Urinary bladder (tissue), 2 donors: ENCODE results near the gene CCDC120. TPM values are rescaled to one million over a fixed set of nuclear protein-coding genes. Genes with fewer than 3 reads are reported as not detected.

Experiments
- polyA plus RNA-seq: library from polyadenylated mRNA; stranded (reverse); fragments of 200-250 nt; gene quantifications from one replicate; pipeline ENCODE4 v1.2.3, GENCODE V29; 2013
- small RNA-seq: library from RNA; depleted of rRNA; stranded (forward); fragments of <200 nt; gene quantifications from one replicate; pipeline ENCODE3, GENCODE V24; 2014
- total RNA-seq: library from RNA; depleted of rRNA; stranded (reverse); fragments of >200 nt; gene quantifications from one replicate; pipeline ENCODE4 v1.2.3, GENCODE V29; 2014
- donor health status: healthy.

Gene CCDC120
- total and polyA plus RNA-seq, 2 donors, result 2.7 to 4.5 TPM

Small RNA genes lying within 50 kb of the gene (small RNA-seq; reads per million reads assigned to genes)
- not detected for gene RNU4-52P

Other genes starting within 250 kb of the CCDC120 start
- not detected for gene ERAS, start 232.5 kb upstream of the CCDC120 start, total RNA-seq
- 0.10 TPM for gene ERAS, start 232.5 kb upstream of the CCDC120 start, polyA plus RNA-seq
- 1.1 TPM for gene PCSK1N, start 223.4 kb upstream of the CCDC120 start, total RNA-seq
- gene PCSK1N, start 223.4 kb upstream of the CCDC120 start, polyA plus RNA-seq, result 6.9 TPM
- gene TIMM17B, start 161.2 kb upstream of the CCDC120 start, total RNA-seq, result 15.0 TPM
- 54.4 TPM for gene TIMM17B, start 161.2 kb upstream of the CCDC120 start, polyA plus RNA-seq
- gene PQBP1, start 161.1 kb upstream of the CCDC120 start, total RNA-seq, result 13.9 TPM
- 102 TPM for gene PQBP1, start 161.1 kb upstream of the CCDC120 start, polyA plus RNA-seq
- gene SLC35A2, start 147.4 kb upstream of the CCDC120 start, total RNA-seq, result 10.5 TPM
- gene SLC35A2, start 147.4 kb upstream of the CCDC120 start, polyA plus RNA-seq, result 18.9 TPM
- 4.0 TPM for gene PIM2, start 140.0 kb upstream of the CCDC120 start, total RNA-seq
- gene PIM2, start 140.0 kb upstream of the CCDC120 start, polyA plus RNA-seq, result 8.4 TPM
- 21.3 TPM for gene OTUD5, start 101.4 kb upstream of the CCDC120 start, total RNA-seq
- 48.9 TPM for gene OTUD5, start 101.4 kb upstream of the CCDC120 start, polyA plus RNA-seq
- 2.4 TPM for gene KCND1, start 87.2 kb upstream of the CCDC120 start, total RNA-seq
- 3.3 TPM for gene KCND1, start 87.2 kb upstream of the CCDC120 start, polyA plus RNA-seq
- gene GRIPAP1, start 56.7 kb upstream of the CCDC120 start, total RNA-seq, result 16.1 TPM
- 27.9 TPM for gene GRIPAP1, start 56.7 kb upstream of the CCDC120 start, polyA plus RNA-seq
- gene TFE3, start 15.6 kb upstream of the CCDC120 start, total RNA-seq, result 11.7 TPM
- 63.5 TPM for gene TFE3, start 15.6 kb upstream of the CCDC120 start, polyA plus RNA-seq
- 4.3 TPM for gene PRAF2, start 15.0 kb downstream of the CCDC120 start, total RNA-seq
- 44.0 TPM for gene PRAF2, start 15.0 kb downstream of the CCDC120 start, polyA plus RNA-seq
- 36.3 TPM for gene WDR45, start 20.9 kb downstream of the CCDC120 start, total RNA-seq
- gene WDR45, start 20.9 kb downstream of the CCDC120 start, polyA plus RNA-seq, result 77.5 TPM
- gene GPKOW, start 64.7 kb downstream of the CCDC120 start, total RNA-seq, result 15.1 TPM
- gene GPKOW, start 64.7 kb downstream of the CCDC120 start, polyA plus RNA-seq, result 27.2 TPM
- gene MAGIX, start 103.8 kb downstream of the CCDC120 start, total RNA-seq, result 1.9 TPM
- 4.0 TPM for gene MAGIX, start 103.8 kb downstream of the CCDC120 start, polyA plus RNA-seq
- 18.2 TPM for gene PLP2, start 112.9 kb downstream of the CCDC120 start, total RNA-seq
- 299 TPM for gene PLP2, start 112.9 kb downstream of the CCDC120 start, polyA plus RNA-seq
- 4.7 TPM for gene PRICKLE3, start 127.4 kb downstream of the CCDC120 start, total RNA-seq
- gene PRICKLE3, start 127.4 kb downstream of the CCDC120 start, polyA plus RNA-seq, result 15.2 TPM
- 4.7 TPM for gene SYP, start 141.2 kb downstream of the CCDC120 start, total RNA-seq
- gene SYP, start 141.2 kb downstream of the CCDC120 start, polyA plus RNA-seq, result 8.3 TPM
- 0.05 TPM for gene CACNA1F, start 174.3 kb downstream of the CCDC120 start, total RNA-seq
- gene CACNA1F, start 174.3 kb downstream of the CCDC120 start, polyA plus RNA-seq, result 0.10 TPM
- 6.6 TPM for gene CCDC22, start 176.5 kb downstream of the CCDC120 start, total RNA-seq
- 18.0 TPM for gene CCDC22, start 176.5 kb downstream of the CCDC120 start, polyA plus RNA-seq
- gene FOXP3, start 205.7 kb downstream of the CCDC120 start, total RNA-seq, result not detected
- gene FOXP3, start 205.7 kb downstream of the CCDC120 start, polyA plus RNA-seq, result 0.20 TPM
- gene PPP1R3F, start 210.8 kb downstream of the CCDC120 start, total RNA-seq, result 4.8 TPM
- 9.8 TPM for gene PPP1R3F, start 210.8 kb downstream of the CCDC120 start, polyA plus RNA-seq
- not detected for gene GAGE10, start 244.6 kb downstream of the CCDC120 start, total RNA-seq
- gene GAGE10, start 244.6 kb downstream of the CCDC120 start, polyA plus RNA-seq, result not detected